SK-N-SH treated with all-trans-retinoic acid at 6 μM for 48 hours (cell line): ENCODE data around the gene GP1BA.
A peak's percentile ranks its signal among the peaks of the same experiment; 100 is the strongest.

Experiments used
- ATAC-seq: fragments of 200-7000 bp; cut with Tn5 transposase; 3 replicates; pipeline ENCODE4 v1.9.1; 2020; ENCODE audit warnings: mild to moderate bottlenecking, moderate library complexity
- BACH2 ChIP-seq: fragments of 250-450 bp; sonication (Bioruptor Pico); IDR thresholded peaks from 2 replicates; pipeline ENCODE4 v1.9.0; 2021; ENCODE audit warnings: mild to moderate bottlenecking, borderline replicate concordance
- CSDC2 ChIP-seq: fragments of 250-450 bp; sonication (Bioruptor Pico); IDR thresholded peaks from 2 replicates; pipeline ENCODE4 v1.5.0; 2020; ENCODE audit warnings: mild to moderate bottlenecking, moderate library complexity
- CSRNP3 ChIP-seq: fragments of 250-450 bp; sonication (Bioruptor Pico); IDR thresholded peaks from 2 replicates; pipeline ENCODE4 v1.5.1; 2021; ENCODE audit warnings: mild to moderate bottlenecking, moderate library complexity
- ESRRG ChIP-seq: fragments of 250-450 bp; sonication (Bioruptor Pico); IDR thresholded peaks from 2 replicates; pipeline ENCODE4 v1.6.1; 2021; ENCODE audit warnings: mild to moderate bottlenecking
- GLIS3 ChIP-seq: fragments of 250-450 bp; sonication (Bioruptor Pico); IDR thresholded peaks from 2 replicates; pipeline ENCODE4 v1.5.0; 2020; ENCODE audit warnings: mild to moderate bottlenecking, moderate library complexity
- ISL1 ChIP-seq: fragments of 250-450 bp; sonication (Bioruptor Pico); IDR thresholded peaks from 2 replicates; pipeline ENCODE4 v2.1.2; 2022; ENCODE audit warnings: mild to moderate bottlenecking, moderate library complexity
- OSR1 ChIP-seq: fragments of 250-450 bp; sonication (Bioruptor Pico); IDR thresholded peaks from 2 replicates; pipeline ENCODE4 v1.8.0; 2022; ENCODE audit warnings: moderate library complexity, mild to moderate bottlenecking, inconsistent platforms
- PATZ1 ChIP-seq: fragments of 250-450 bp; sonication (Bioruptor Pico); IDR thresholded peaks from 2 replicates; pipeline ENCODE4 v1.8.0; 2020; ENCODE audit warnings: mild to moderate bottlenecking, moderate library complexity, borderline replicate concordance
- POU6F1 ChIP-seq: fragments of 250-450 bp; sonication (Bioruptor Pico); IDR thresholded peaks from 2 replicates; pipeline ENCODE4 v1.8.0; 2021; ENCODE audit warnings: low read depth, mild to moderate bottlenecking, moderate library complexity, borderline replicate concordance
- PPARA ChIP-seq: fragments of 250-450 bp; sonication (Bioruptor Pico); IDR thresholded peaks from 2 replicates; pipeline ENCODE4 v1.5.0; 2020; ENCODE audit warnings: mild to moderate bottlenecking, borderline replicate concordance
- RARB ChIP-seq: fragments of 250-450 bp; sonication (Bioruptor Pico); IDR thresholded peaks from 2 replicates; pipeline ENCODE4 v1.8.0; 2021; ENCODE audit warnings: mild to moderate bottlenecking, moderate library complexity
- TCF4 ChIP-seq: fragments of 250-450 bp; sonication (Bioruptor Pico); IDR thresholded peaks from 2 replicates; pipeline ENCODE4 v1.8.0; 2021; ENCODE audit warnings: mild to moderate bottlenecking, moderate library complexity, borderline replicate concordance
- TOX ChIP-seq: fragments of 250-450 bp; sonication (Bioruptor Pico); IDR thresholded peaks from 2 replicates; pipeline ENCODE4 v1.8.0; 2021; ENCODE audit warnings: mild to moderate bottlenecking, moderate library complexity, borderline replicate concordance
- TSHZ2 ChIP-seq: fragments of 250-450 bp; sonication (Bioruptor Pico); IDR thresholded peaks from 2 replicates; pipeline ENCODE4 v1.5.0; 2020; ENCODE audit warnings: mild to moderate bottlenecking, moderate library complexity
- ZC3H10 ChIP-seq: fragments of 250-450 bp; sonication (Bioruptor Pico); IDR thresholded peaks from 2 replicates; pipeline ENCODE4 v1.5.1; 2021; ENCODE audit warnings: mild to moderate bottlenecking, moderate library complexity
- ZFP3 ChIP-seq: fragments of 250-450 bp; sonication (Bioruptor Pico); IDR thresholded peaks from 2 replicates; pipeline ENCODE4 v1.5.0; 2020; ENCODE audit warnings: mild to moderate bottlenecking, moderate library complexity
- ZFP30 ChIP-seq: fragments of 450-650 bp; formaldehyde crosslinking; IDR thresholded peaks from 2 replicates; pipeline ENCODE4 v1.5.0; 2022; ENCODE audit warnings: mild to moderate bottlenecking, moderate library complexity
- ZNF565 ChIP-seq: fragments of 450-650 bp; formaldehyde crosslinking; conservative IDR thresholded peaks from 2 replicates; pipeline ENCODE4 v1.5.0; 2020; ENCODE audit warnings: low read depth, mild to moderate bottlenecking, moderate library complexity
- ZNF70 ChIP-seq: fragments of 450-650 bp; formaldehyde crosslinking; IDR thresholded peaks from 2 replicates; pipeline ENCODE4 v1.5.0; 2020; ENCODE audit warnings: mild to moderate bottlenecking, moderate library complexity
- ZNF8 ChIP-seq: fragments of 450-650 bp; formaldehyde crosslinking; IDR thresholded peaks from 2 replicates; pipeline ENCODE4 v1.5.0; 2020; ENCODE audit warnings: mild to moderate bottlenecking, moderate library complexity
- TF ChIP-seq, protein P1 (sequence below): fragments of 250-450 bp; sonication (Bioruptor Pico); IDR thresholded peaks from 2 replicates; pipeline ENCODE4 v1.5.1; 2020; ENCODE audit warnings: low read depth, mild to moderate bottlenecking, moderate library complexity

GP1BA gene

GRCh38 chr17:4974115-4974670 lies 42.1 kb downstream of the GP1BA start (continued):
- TF ChIP-seq ISL1, result no peak
- TF ChIP-seq RARB, result no peak

- no peak for ATAC-seq
- TF ChIP-seq OSR1 (no peak), PPARA (CRISPR knock-in tag) (no peak), ZC3H10 (CRISPR knock-in tag) (no peak), BACH2 (CRISPR knock-in tag) (no peak), TCF4 (CRISPR knock-in tag) (no peak), PATZ1 (CRISPR knock-in tag) (no peak), ZFP3 (no peak), POU6F1 (CRISPR knock-in tag) (no peak), ISL1 (no peak), TOX (no peak), CSDC2 (no peak), ESRRG (no peak), CSRNP3 (no peak), GLIS3 (CRISPR knock-in tag) (no peak), ZNF70 (no peak), RARB (no peak), ZNF565 (CRISPR knock-in tag) (no peak), ZNF8 (CRISPR knock-in tag) (no peak)
- TF ChIP-seq, protein P1, sequence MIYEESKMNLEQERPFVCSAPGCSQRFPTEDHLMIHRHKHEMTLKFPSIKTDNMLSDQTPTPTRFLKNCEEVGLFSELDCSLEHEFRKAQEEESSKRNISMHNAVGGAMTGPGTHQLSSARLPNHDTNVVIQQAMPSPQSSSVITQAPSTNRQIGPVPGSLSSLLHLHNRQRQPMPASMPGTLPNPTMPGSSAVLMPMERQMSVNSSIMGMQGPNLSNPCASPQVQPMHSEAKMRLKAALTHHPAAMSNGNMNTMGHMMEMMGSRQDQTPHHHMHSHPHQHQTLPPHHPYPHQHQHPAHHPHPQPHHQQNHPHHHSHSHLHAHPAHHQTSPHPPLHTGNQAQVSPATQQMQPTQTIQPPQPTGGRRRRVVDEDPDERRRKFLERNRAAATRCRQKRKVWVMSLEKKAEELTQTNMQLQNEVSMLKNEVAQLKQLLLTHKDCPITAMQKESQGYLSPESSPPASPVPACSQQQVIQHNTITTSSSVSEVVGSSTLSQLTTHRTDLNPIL (CRISPR knock-in tag), result no peak
Observed at GRCh38 chr17:4978726-4979125, 46.6 kb downstream of the GP1BA start.

- no peak for TF ChIP-seq TCF4 (CRISPR knock-in tag)
- TF ChIP-seq ZC3H10 (CRISPR knock-in tag), result no peak
- TF ChIP-seq ZNF565 (CRISPR knock-in tag), result no peak
- no peak for TF ChIP-seq TSHZ2
- TF ChIP-seq CSDC2, result no peak
- TF ChIP-seq ESRRG, result no peak
- no peak for TF ChIP-seq GLIS3 (CRISPR knock-in tag)
- TF ChIP-seq ZNF70, result no peak
- TF ChIP-seq CSRNP3, result no peak
- no peak for TF ChIP-seq BACH2 (CRISPR knock-in tag)
- TF ChIP-seq ZFP30 (CRISPR knock-in tag), result no peak
- no peak for TF ChIP-seq PATZ1 (CRISPR knock-in tag)
- TF ChIP-seq ZFP3, result no peak
- TF ChIP-seq TOX, result no peak
- TF ChIP-seq ZNF8 (CRISPR knock-in tag), result no peak
- no peak for TF ChIP-seq OSR1
- ATAC-seq, result peak; percentile 75
Observed at GRCh38 chr17:4980644-4981216, 48.7 kb downstream of the GP1BA start.
